ENCODE results near the gene CRYL1. TPM values are rescaled to one million over a fixed set of nuclear protein-coding genes. Genes with fewer than 3 reads are reported as not detected.

Gene CRYL1
- total and polyA plus RNA-seq, 2 of the 8 experiments (the other 6 are each of a cell fraction or from before 2014, with no cell fraction given): 1.9 to 6.4 TPM

DNA sequence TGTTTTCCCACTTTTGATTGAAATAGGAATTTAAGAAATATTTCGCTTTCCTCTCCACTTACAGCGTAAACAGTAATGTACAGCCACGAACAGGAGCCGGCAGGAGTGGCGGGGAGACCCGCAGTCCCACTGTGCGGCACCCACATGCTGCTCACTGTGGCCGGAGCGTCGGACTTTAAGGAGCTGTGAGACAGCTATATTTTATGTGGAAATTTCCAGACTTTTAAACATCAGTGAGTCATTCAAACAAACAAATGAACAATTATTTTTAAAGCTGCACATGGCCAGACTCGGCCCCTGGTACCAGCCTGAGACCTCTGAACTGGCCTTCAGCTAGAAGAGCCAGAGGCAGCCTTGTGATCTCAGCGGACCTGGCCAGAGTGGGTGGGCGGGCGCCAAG is 52.5 kb downstream of the CRYL1 start:
- Histone ChIP-seq H3K79me2 (ENCODE audit: control insufficient read depth in 1 of 2, insufficient read depth in 2 of 2, low read length in 2 of 2) (no peaks in the 10 kb centered on the region), H3K4me3 (ENCODE audit: extremely low read depth in 1 of 4, insufficient read depth in 2 of 4, low read depth in 3 of 4, low read length in 4 of 4) (no peak overlapping the region), H3K14ac (ENCODE audit: insufficient read length) (no peak overlapping the region), H2BK15ac (ENCODE audit: low read length) (no peak overlapping the region), H3K27ac (ENCODE audit: low read depth, low read length) (no peak overlapping the region), H4K5ac (ENCODE audit: insufficient read length, low read depth, low read length) (no peak overlapping the region), H2BK12ac (ENCODE audit: low read depth, low read length) (no peak overlapping the region), H2BK5ac (ENCODE audit: low read depth, low read length) (no peak overlapping the region), H3K36me3 (ENCODE audit: control insufficient read depth in 2 of 4, insufficient read depth in 4 of 4, low read length in 3 of 4) (no peaks in the 10 kb centered on the region), H3K9me3 (ENCODE audit: insufficient read depth in 2 of 2, low read depth in 1 of 2, low read length in 1 of 2) (no peaks in the 10 kb centered on the region; a peak in 1 of 4 replicates), H3K18ac (ENCODE audit: extremely low read depth, low read length) (no peak overlapping the region), H3K27me3 (replicated peaks in 1 of 4; ENCODE audit: control insufficient read depth in 3 of 4, extremely low read depth in 1 of 4, insufficient read depth in 3 of 4, low read length in 3 of 4) (no peaks in the 10 kb centered on the region), H3K4ac (replicated peaks; ENCODE audit: insufficient read length, low read depth, low read length) (no peak overlapping the region), H4K20me1 (replicated peaks in 1 of 2; ENCODE audit: control insufficient read depth in 1 of 2, insufficient read depth in 2 of 2, low read length in 2 of 2) (no peaks in the 10 kb centered on the region), H3K4me2 (ENCODE audit: insufficient read depth in 1 of 2, low read depth in 2 of 2, low read length in 2 of 2) (no peak overlapping the region), H3K56ac (replicated peaks; ENCODE audit: insufficient read length, low read depth, low read length) (no peak overlapping the region), H3K9ac (replicated peaks in 1 of 4; ENCODE audit: extremely low read depth in 1 of 4, low read depth in 3 of 4, low read length in 3 of 4) (no peak overlapping the region), H3K79me1 (ENCODE audit: low read depth, low read length) (no peaks in the 10 kb centered on the region), H3K4me1 (replicated peaks in 1 of 4; ENCODE audit: control insufficient read depth in 3 of 4, insufficient read depth in 4 of 4, low read length in 3 of 4) (peaks cover 0 to 5% (median under 1%) of the 10 kb centered on the region in 4 experiments; a peak in 2 of 7 replicates), H2BK20ac (ENCODE audit: low read length) (no peak overlapping the region), H3K23ac (ENCODE audit: insufficient read length) (no peak overlapping the region), H4K91ac (replicated peaks; ENCODE audit: insufficient read length, low read length) (no peak overlapping the region), H2AK5ac (ENCODE audit: low read depth, low read length) (no peak overlapping the region), H2AFZ (ENCODE audit: low read length) (no peak overlapping the region), H2BK120ac (replicated peaks; ENCODE audit: low read depth, low read length) (no peak overlapping the region), H3K23me2 (ENCODE audit: low read depth, low read length) (no peaks in the 10 kb centered on the region), H4K8ac (ENCODE audit: extremely low read depth, insufficient read depth, low read length) (no peak overlapping the region; the same call in 1 of the 2 replicates)
- POLR2A ChIA-PET (ENCODE audit: partially characterized antibody): interaction anchor here (0.7 kb wide), 1 partner anchor 215 kb away, joined by 3 read pairs; no protein-coding TSS in a partner anchor
- 93% methylated on average over 14 of the region's 14 CpGs; no CpG with 5 or more reads in 1 of the 2 experiments for WGBS, 2 experiments (ENCODE audit: extremely low coverage in 1 of 2, insufficient coverage in 1 of 2, insufficient read length in 1 of 2, insufficient replicate concordance in 2 of 2, low coverage in 1 of 2, low lambda C conversion rate in 2 of 2, missing lambda C conversion rate in 1 of 2)
- TF ChIP-seq GTF2F1 (IDR thresholded peaks at IDR 0.05; ENCODE audit: borderline replicate concordance, low read depth, low read length): no peak
- TF ChIP-seq, protein P1, sequence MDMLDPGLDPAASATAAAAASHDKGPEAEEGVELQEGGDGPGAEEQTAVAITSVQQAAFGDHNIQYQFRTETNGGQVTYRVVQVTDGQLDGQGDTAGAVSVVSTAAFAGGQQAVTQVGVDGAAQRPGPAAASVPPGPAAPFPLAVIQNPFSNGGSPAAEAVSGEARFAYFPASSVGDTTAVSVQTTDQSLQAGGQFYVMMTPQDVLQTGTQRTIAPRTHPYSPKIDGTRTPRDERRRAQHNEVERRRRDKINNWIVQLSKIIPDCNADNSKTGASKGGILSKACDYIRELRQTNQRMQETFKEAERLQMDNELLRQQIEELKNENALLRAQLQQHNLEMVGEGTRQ (IDR thresholded peaks at IDR 0.05; ENCODE audit: low read length): no peak
- no peak for TF ChIP-seq KDM5A (IDR thresholded peaks at IDR 0.05; ENCODE audit: low read length)
- TF ChIP-seq POU5F1 (IDR thresholded peaks at IDR 0.05; ENCODE audit: low read depth, low read length): no peak
- TF ChIP-seq RFX5 (IDR thresholded peaks at IDR 0.05; ENCODE audit: borderline replicate concordance, low read depth, low read length): no peak
- TF ChIP-seq POLR2A (IDR thresholded peaks at IDR 0.05; ENCODE audit: control extremely low read depth in 1 of 2, low read depth in 2 of 2, low read length in 2 of 2): no peak
- no peak for TF ChIP-seq CHD2 (IDR thresholded peaks at IDR 0.05; ENCODE audit: low read length)
- no peak for TF ChIP-seq TEAD4 (IDR thresholded peaks at IDR 0.05; ENCODE audit: low read depth, low read length)
- TF ChIP-seq SIN3A (conservative IDR thresholded peaks at IDR 0.05 in 1 of 2, IDR thresholded peaks at IDR 0.05 in 1 of 2; ENCODE audit: low read depth in 1 of 2, low read length in 2 of 2): no peak
- TF ChIP-seq TAF7 (optimal IDR thresholded peaks at IDR 0.05; ENCODE audit: borderline replicate concordance, low read depth, low read length): no peak
- DNase-seq (ENCODE audit: low read depth in 1 of 2, low spot score in 2 of 2): no peak
- no peak for FAIRE-seq
- CTCF ChIA-PET (ENCODE audit: partially characterized antibody): interaction anchor here (0.8 to 1.5 kb wide), 5 partner anchors 11 to 824 kb away, joined by 3 to 4 read pairs (median 3); no protein-coding TSS in a partner anchor
